HG02970 (cell line): ENCODE measurements around the gene EPAS1.
A peak's percentile ranks its signal among the peaks of the same experiment; 100 is the strongest.

Source experiments
- ATAC-seq: cut with Tn5 transposase; IDR thresholded peaks from one replicate; pipeline ENCODE4 v1.9.1; 2021; ENCODE audit warnings: mild to moderate bottlenecking, moderate library complexity, moderate number of reproducible peaks; ENCODE audit not compliant: unreplicated experiment, low FRiP score

Gene EPAS1

DNA sequence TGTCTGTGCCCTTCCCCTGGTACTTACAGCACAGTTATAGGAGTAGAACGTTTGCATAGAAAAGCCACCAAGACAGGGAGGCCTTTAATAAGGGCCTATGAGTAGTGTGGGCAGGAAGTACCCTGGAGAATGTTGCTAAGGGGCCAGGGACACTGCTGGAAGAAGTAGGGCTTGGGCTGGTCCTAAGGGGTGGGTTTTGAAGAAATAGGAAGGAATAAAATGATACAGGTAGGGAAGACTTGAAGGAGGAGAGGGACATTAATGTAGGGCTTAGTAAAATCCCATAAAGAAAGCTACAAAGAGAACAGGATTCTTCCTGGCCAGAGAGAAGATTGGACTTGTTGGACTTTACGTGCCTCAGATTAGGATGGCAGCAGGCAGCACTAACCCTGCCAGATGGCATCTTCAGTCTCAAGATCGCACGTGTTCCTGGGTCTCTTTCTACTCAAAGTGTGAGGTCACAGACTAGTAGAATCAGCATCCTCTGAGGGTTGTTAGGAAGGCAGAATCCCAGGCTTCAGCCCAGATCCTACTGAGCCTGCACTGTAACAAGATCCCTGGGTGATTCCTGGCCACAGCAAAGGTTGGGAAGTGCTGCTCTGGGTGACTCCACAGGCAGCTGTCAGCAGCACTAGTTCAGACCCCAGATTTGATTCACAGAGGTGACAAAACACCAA is 39.2 kb downstream of the EPAS1 start:
- ATAC-seq, result no peak

DNA sequence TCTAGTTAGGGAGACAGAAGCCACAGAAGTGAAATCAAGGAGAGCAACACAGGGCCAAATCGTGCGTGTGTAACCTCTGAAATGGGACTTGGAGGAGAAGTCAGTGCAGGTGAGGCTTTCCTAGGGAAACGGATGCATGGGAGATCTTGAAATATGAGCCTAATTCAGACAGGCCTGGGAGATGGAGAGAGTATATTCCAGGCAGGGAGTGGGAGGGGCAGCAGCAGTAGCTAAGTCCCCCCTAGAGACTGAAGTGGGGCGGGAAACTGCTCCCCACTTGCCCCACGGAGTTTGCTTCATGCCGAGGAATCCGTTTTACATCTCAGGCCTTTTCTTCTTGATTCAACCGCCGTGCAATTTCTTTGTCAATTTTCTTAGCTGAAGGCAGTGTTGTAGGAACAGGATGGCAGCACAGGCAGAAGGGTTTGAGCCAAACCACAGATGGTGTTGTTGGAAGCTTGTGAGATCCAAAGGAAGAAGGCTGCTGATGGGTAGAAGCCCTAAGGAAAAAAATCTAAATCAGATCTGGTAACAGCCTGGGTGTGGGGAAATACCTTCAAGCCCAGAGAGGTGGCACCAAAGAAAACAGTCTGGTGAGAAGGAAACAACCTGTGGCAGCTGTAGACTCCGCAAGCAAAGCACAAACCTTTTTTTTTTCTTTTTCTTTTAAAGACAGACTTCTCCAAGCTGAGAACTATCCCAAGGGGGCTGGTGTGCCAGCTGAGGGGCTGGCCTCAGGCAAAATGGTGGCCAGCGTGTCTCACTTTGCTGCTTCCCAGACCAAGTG is 40.2 kb downstream of the EPAS1 start:
- no peak for ATAC-seq

DNA sequence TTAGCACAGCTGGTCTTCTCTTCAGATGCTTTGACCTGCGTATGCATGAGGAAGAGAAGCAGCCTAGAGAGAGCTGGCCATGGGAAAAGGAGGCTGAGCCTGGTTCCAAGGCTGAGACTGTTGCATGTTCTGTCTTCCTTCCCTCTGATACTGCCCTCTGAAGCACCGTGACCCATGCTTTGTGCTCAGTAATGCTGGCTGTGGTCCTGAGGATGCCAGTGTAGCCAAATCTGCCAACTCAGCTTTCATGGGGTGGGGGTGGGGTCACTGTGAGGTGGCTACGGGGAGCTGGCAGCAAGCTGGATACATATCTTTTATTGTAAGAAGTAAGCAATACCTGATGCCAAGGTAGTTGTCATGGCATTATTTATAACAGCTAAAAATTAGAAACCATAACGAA is 41.5 kb downstream of the EPAS1 start:
- no peak for ATAC-seq

DNA sequence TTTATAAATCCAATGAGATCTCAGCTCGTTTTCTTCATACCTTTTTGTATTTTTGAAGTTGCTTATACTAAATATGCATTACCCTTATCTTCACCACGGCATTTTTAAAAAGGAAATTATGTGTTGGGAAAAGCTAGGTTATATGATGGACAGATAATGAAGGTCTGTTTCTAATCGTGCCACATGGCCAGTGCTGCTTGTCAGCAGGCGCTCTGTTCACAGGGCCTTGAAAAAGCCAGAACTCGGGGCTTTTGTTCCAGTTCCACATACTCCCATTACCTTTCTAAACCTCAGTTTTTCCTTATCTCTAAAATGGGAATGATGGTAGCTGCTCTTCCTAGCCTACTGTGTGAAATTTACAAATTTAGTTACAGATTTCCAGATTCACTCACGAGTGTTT is 42.0 kb downstream of the EPAS1 start:
- ATAC-seq, result no peak

DNA sequence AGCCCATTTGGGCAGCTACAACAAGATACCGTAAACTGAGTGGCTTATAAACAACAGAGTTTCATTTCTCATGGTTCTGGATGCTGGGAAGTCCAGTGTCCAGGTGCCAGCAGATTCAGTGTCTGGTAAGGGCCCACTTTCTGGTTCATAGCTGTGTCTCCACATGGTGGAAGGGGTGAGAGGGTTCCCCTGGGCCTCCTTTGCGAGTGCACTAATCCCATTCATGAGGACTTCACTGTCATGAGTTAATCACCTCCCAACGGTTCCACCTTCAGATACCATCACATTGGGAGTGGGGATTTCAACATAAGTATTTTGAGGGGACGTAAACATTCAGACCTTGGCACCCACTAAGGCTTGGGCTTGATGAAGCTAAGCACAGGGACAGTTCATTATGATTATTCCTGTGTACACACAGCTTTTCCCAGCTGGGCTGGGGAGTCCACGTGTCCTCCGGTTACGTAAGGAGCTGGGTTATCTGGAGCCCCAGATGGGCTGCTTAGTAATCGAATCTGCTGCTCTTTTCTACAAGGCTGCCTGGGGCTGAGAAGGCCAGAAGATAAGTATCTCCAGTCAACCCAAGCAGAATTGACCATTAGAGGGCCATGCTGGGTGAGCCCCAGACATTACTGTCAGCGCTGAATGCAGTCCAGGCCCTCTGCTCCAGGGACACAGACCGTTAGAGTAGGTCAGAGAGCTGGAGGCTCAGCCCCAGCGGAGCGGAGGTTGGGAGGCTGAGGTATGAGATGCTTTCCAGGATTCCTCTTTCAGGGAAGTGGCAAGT is 42.7 kb downstream of the EPAS1 start:
- no peak for ATAC-seq

DNA sequence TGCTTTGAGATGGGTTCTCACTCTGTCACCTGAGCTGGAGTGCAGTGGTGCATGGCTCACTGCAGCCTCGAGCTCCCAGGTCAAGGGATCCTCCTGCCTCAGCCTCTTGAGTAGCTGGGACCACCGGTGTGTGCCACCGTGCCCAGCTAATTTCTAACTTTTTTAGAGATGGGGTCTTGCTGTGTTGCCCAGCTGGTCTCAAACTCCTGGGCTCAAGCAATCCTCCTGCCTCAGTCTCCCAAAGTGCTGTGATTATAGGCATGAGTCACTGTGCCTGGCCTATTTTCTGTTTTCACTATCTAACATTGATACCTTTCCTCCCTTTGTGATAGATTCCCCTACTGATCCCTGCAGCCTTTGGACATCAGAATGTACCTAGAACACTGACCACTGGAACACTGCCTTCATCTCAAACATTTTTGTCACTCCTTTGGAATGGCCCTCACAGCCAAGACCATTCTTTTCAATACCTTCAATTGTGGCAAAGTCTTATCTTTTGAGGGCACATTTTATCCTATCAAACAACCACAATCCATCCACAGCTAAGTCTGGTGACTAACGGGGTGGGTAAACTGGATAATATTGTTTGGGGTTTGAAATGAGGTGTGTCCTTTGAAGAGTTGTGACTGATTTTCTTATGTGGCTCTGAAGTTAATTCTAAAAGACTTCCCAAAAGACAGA is 43.7 kb downstream of the EPAS1 start:
- ATAC-seq, result no peak

DNA sequence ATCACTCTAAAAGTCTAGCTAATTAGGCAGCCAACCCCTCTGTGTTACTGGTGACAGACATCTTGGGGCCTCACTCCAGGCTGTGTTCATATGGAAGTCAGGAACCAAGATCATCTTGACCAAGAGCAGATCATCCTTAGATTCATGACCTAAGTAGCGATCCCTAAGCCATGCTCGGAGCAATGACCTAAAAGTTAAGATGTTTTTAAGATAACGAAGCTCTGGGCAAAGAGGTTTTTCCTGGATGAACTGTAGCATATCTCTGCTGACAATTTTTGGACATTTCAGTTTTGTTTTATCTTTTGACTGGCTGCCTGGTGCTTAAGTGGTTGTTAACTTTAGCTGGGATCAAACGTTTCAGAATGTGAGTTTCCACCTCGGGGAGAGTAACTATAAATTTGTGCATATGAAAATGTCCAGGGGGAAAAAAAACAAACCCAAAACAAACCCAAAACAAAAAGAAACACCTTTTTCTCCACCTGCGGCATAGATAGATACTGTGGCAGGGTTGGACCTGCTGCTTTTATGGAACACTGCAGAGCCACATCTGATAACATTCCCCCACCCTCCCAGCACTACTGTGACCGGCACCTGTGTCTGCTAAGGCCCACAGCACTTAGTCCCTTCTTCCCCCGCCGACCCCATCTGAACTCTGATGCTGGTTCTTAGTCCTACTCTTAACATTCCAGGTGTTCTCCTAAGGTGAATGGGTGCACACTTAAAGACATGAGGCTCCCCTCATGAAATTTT is 45.5 kb downstream of the EPAS1 start:
- ATAC-seq, result no peak

DNA sequence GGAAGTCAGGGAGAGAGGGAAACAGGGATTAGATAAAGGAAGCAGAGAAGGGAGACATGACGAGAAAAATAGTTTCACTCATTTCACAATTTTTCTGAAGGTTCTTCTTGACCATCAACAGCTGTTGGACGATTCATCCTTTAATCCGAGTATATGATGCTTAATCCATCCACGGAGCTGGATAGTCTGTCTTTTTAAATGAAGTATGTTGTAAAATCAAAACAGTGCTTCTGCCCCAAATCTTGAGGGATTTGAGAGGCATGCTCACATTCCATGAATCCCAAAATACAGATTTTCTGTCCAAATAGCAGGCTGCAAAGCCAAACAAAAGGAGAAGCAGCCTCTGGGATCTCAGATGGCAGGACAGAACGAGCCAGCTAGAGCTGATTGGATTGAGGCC is 47.5 kb downstream of the EPAS1 start:
- no peak for ATAC-seq

DNA sequence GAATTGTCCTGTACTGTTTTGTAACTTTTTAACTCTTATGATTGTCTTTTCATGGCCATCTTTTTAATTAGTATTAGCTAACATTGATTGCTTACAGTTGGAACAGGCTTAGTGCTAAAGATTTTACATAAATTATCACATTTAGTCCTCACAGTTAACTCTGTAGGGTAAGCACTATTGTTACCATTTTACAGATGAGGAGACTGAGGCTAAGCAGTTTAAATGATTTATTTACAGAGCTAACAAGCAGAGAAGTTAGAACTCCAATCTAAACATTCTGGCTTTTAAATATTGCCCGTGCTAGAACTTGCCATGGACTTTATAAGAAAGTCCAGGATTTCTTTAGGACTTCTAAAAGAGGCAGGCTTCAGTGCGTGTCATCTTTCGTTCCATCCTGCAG is 48.6 kb downstream of the EPAS1 start:
- no peak for ATAC-seq

DNA sequence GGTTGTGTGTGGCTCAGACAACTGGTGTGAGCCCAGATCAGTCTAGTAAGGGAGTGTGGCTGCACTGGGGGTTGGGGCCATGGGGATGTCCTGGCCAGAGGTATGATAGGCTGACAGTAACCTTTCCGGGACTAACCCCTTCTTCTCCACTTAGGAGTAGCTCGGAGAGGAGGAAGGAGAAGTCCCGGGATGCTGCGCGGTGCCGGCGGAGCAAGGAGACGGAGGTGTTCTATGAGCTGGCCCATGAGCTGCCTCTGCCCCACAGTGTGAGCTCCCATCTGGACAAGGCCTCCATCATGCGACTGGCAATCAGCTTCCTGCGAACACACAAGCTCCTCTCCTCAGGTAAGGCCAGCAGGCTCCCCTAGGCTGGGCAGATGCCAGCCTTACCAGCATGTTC is 49.5 kb downstream of the EPAS1 start:
- no peak for ATAC-seq

DNA sequence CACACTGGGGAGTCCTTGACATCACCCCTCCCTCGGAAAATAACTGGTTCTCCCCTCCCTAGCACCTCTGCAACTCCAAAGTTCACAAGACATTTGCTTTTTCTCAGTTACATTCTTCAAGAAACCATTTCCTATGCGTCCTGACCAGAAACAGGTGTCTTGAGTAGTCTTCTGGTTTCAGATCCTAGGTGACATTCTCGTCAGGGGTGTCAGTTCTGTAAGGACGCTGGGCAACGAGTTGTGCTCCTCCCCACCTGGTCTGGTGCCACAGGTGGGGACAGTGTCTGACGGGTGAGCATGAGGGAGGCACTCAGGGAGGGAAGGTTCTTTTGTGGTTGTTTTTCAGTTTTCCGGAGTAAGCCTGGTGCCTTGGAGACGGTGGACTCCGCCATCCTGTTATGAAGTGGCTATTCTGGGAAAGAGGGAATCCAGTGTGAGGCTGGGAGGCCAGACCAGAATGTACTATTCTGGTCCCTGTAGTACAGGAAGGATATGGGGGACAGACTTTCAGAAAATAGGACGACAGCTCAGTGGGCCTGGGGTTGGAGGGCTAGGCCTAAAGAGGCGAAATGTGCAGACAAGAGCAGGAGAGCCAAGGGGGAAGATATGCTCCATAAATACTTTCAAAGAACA is 50.6 kb downstream of the EPAS1 start:
- peak; percentile 47 for ATAC-seq

DNA sequence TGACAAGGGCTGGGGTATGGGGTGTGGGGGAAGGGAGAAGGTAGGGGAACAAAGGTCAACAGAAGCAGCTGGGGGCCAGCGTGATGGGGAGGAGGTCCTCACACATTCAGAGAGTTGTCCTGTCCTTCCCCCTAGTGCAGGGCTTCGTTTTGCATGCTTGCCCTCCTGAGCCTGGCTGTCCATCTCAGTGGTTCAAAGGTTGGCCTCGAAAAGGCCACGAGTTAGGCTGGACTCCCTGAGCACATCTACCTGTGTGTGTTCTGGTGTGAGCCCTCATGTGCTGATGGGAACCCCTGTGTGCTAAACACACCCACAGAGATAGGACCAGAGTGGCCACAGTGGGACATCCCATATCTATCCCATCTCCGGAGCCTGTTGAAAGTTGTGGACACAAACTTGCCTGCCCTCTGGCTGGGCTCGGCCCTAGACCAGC is 51.9 kb downstream of the EPAS1 start:
- ATAC-seq, result no peak

DNA sequence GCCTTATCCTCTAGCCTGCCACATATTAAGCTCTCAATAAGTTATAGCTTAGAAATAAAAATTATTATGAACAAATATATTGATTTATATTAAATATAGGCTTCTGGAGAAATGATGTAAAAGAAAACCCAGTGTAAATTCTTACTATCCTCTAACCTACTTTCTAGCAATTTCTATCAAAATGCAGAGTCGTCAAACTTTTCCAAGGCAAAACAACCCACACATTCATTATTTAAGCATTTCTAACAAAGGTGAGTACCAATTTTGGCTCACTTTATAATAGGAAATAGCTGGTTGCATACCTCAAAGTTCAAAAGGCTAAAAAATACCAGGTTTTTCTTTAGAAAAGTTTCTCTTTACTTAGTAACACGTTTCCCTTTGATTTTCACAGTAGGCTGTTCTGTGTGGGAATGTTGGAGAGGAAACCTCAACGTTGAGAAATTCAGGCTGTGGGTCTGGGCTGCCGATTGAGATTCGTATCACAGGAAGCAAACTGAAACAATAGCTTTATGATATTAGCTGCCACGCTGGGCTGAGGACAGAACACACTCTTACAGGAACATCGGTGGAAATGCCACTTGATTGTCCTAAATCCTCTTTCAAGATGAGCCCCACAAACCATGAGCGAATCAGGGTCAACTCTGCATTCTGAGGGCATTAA is 53.0 kb downstream of the EPAS1 start:
- ATAC-seq, result no peak

DNA sequence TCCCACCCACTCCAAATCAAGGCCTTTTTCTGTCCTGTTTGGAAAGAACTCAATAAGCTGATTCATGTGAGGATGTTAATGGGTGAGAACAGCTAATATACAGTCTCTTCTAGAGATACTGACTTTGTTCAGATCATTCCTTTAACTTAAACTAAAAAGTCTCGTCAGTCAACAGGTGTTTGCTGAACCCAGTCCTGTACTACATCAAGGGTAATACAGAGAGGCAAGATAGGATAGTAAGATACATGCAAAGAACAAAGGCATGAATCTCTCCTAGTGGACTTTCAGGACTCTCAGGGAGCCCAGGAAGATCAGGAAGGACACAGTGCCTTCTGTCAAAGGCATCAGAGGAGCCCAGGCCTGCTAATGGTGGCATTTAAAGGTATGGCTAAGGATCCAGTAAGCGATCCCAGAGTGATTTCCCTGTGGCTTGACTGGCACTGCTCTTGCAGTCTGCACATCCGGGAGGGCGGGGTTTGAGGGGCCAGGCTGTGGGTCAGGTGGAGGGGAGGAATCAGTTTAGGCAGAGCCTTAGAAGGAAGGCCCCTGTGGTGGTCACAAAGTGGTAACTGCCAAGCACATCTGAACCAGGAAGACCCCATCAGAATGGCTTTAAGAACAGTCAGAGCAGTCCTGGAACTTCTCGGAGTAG is 54.0 kb downstream of the EPAS1 start:
- no peak for ATAC-seq

DNA sequence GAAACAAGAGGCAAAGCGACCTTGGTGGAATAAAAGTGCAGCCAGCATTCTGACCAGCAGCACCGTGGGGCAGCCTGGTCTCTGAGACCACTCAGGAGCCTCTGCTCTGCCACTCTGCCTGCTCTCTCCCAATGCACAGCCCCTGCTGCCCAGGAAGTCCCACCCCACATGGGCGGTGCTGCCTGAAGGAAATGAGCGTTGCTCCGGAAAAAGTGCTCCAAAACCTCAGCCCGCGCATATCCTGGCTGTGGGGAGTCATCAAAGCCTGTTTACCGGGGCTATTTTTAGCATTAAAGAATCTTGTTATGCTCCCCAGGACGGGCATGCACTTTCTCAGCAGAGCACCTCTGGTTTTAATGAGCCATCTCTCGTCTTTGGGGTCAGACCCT is 54.5 kb downstream of the EPAS1 start:
- no peak for ATAC-seq

DNA sequence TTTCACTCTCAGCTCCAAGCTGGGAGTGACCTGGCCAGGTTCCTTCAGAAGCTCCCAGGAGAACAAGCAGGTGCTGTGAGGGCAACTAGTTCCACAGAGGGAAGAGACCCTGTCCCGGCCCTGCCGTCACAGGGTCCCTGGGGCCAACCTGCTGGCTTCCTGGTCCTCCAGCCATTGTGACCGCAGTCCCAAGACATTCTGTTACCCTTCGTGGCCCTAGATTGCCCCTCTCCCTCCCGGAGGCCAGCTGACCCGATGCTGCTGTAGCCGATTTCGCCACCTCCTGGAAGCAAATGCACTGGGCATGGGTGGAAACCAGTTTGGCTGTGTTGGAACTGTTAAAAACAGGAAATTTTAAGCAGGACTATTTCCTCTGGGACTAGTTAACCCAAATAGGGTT is 55.4 kb downstream of the EPAS1 start:
- no peak for ATAC-seq

DNA sequence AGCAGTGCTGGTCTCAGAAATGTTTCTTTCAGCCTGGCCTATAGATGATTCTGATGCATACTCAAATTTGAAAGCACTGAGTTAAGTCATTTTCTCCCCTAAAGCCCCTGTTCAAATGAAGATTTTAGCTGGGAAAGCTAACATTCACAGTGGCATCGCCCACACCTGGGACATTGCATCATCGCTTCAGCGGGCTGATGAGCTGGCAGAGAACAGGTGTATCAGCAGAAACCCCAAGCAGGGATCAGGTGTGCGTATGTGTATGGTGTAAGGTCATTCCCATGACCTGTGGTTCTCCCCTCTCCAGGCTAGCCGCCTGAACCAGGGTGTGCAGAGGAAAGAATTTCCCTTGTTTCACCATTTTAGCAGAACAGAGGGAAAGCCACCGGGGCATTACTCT is 56.3 kb downstream of the EPAS1 start:
- no peak for ATAC-seq

DNA sequence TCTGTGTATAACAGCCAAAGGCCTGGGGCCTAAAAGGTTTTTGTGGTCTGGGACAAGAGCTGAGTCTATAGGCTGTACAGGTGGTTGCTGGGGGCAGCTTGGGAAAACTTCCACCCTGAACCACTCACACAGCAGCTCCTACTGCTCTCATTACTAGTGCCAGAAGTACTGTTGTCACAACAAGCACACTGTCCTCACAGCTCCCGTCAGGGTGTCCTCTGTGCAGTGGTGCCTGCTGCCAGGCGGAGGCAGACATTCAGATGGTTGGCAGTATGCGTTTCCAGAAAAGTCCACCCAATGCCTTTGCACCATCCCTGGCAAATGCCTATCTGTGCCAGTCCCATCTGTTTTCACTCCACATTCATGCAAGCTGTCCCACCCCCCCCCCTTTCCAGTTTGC is 58.5 kb downstream of the EPAS1 start:
- no peak for ATAC-seq

DNA sequence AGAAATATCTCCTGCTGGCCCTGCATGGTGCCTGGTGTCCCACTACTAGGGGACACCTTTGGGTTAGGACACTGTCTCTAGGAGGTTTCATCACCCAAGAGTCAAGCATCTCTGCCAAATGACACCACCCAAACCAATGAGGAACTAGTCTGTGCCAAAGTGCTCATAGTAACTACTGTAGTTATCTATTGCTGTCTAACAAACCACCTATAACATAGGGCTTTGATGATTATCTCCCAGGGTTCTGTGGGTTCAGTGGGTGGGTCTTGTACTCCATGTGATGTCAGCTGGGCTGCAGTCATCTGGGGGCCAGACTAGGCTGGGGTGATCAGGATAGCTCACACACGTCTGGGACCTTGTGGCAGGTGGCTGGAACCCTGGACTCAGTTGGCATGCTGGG is 59.8 kb downstream of the EPAS1 start:
- ATAC-seq, result no peak
